Subcutaneous adipose tissue (tissue), 4 donors: ENCODE data around the gene EVC2. TPM values are rescaled to one million over a fixed set of nuclear protein-coding genes. Genes with fewer than 3 reads are reported as not detected.

Experiments used
- CTCF ChIP-seq: fragments of 450-650 bp; IDR thresholded peaks from one replicate; pipeline ENCODE4 v1.5.1; 2016; ENCODE audit warnings: low read depth, mild to moderate bottlenecking, control low read depth, antibody characterized with exemption, moderate library complexity
- total RNA-seq, 4 donors: library from RNA; depleted of rRNA; stranded (reverse); fragments of >200 nt; gene quantifications; one replicate each; pipeline ENCODE4 v1.1.0, GENCODE V29; 2016

EVC2 gene
- total RNA-seq, 4 donors from 2014 or later: 8.2 to 23.1 (median 13.7) TPM

- no peak for TF ChIP-seq CTCF
Measured at GRCh38 chr4:5706486-5707290, 1.7 kb downstream of the EVC2 start.

- no peak for TF ChIP-seq CTCF
Measured at GRCh38 chr4:5705647-5706320, 2.6 kb downstream of the EVC2 start.

DNA sequence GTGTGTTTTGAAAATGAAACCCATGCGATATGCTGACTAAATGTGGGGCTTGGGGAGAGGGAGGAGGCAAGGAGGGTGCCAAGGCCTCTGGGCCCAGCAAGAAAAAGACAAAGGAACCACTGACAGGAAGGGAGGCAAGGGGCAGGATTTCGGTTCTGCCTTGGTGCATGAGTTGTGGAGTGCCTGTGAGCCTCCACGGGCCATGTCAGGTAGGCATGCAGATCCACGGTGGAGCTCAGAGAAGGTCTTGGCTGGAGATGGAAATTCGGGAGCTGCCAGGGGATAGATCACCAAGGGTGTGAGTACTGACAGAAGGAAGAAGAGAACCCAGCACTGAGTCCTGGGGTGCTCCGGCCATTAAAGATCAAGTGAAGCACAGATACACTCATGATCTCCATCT, 4.1 kb downstream of the EVC2 start:
- TF ChIP-seq CTCF: no peak

- TF ChIP-seq CTCF: no peak
Measured at GRCh38 chr4:5703831-5704230, 4.5 kb downstream of the EVC2 start.

DNA sequence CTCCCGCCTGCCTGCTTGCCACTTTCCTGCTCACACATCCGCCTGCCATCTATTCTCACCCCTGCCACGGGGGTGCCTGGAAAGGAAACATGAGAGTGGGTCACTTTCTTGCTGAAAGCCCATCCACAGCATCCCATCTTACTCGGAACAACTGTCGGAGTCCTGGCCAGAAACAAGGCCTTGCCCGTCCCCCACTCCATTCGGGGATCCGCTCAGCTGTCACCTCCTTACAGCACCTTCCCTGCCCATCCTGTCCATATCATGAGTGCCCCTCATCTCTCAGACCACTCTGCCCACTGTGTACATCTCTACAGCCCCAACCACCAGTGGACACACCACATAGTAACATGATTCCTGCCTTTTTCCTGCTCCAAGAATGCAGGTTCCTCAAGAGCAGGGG, 6.4 kb downstream of the EVC2 start:
- no peak for TF ChIP-seq CTCF

DNA sequence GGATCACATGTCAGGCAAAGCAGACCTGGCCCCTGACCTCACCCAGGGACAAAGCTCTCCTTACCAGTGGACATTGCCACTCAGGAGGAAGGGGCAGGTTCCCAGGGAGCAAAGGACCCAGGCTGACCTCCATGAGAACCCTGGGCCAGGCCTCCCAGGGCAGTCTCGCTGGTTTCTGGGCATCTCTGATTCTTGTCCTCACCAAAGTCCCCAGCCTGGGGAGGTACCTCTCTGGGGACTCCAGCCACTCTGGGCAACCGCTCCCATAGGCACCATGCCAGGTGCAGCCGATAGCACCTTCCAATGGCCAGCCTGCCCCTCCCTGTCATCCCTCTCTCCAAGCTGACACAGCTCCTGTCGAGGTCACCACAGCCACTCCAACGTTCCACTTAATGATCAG, 7.9 kb downstream of the EVC2 start:
- TF ChIP-seq CTCF: no peak

GRCh38 chr4:5696341-5696740, 12.0 kb downstream of the EVC2 start:
- no peak for TF ChIP-seq CTCF
